HepG2 (cell line): Measurements from ENCODE around the gene ZNF652.
A peak's percentile ranks its signal among the peaks of the same experiment; 100 is the strongest.

ENCODE experiments used
- HNRNPL ChIP-seq: fragments of 200-400 bp; formaldehyde crosslinking; IDR thresholded peaks from 2 replicates; pipeline ENCODE4 v1.6.1; 2017; ENCODE audit warnings: mild to moderate bottlenecking, low read depth, low read length
- SRSF1 ChIP-seq: fragments of 200-400 bp; formaldehyde crosslinking; optimal IDR thresholded peaks from 2 replicates; pipeline ENCODE3; 2017; ENCODE audit warnings: mild to moderate bottlenecking, low read depth, low read length, moderate library complexity
- ZNF572 ChIP-seq: sonication (generic); formaldehyde crosslinking; IDR thresholded peaks from 2 replicates; pipeline ENCODE4 v1.5.1; 2020; ENCODE audit warnings: mild to moderate bottlenecking, missing genetic modification reagents
- TF ChIP-seq, protein P1 (sequence below): sonication (generic); formaldehyde crosslinking; IDR thresholded peaks from 2 replicates; pipeline ENCODE4 v1.4.0; 2020; ENCODE audit warnings: low read depth, missing genetic modification reagents

GRCh38 chr17:49361129-49361901, 735 bp downstream of the ZNF652 start:
- no peak for TF ChIP-seq HNRNPL
- TF ChIP-seq, protein P1, sequence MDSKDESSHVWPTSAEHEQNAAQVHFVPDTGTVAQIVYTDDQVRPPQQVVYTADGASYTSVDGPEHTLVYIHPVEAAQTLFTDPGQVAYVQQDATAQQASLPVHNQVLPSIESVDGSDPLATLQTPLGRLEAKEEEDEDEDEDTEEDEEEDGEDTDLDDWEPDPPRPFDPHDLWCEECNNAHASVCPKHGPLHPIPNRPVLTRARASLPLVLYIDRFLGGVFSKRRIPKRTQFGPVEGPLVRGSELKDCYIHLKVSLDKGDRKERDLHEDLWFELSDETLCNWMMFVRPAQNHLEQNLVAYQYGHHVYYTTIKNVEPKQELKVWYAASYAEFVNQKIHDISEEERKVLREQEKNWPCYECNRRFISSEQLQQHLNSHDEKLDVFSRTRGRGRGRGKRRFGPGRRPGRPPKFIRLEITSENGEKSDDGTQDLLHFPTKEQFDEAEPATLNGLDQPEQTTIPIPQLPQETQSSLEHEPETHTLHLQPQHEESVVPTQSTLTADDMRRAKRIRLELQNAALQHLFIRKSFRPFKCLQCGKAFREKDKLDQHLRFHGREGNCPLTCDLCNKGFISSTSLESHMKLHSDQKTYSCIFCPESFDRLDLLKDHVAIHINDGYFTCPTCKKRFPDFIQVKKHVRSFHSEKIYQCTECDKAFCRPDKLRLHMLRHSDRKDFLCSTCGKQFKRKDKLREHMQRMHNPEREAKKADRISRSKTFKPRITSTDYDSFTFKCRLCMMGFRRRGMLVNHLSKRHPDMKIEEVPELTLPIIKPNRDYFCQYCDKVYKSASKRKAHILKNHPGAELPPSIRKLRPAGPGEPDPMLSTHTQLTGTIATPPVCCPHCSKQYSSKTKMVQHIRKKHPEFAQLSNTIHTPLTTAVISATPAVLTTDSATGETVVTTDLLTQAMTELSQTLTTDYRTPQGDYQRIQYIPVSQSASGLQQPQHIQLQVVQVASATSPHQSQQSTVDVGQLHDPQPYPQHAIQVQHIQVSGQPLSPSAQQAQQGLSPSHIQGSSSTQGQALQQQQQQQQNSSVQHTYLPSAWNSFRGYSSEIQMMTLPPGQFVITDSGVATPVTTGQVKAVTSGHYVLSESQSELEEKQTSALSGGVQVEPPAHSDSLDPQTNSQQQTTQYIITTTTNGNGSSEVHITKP (CRISPR knock-in tag): no peak; the same call in 1 of the 2 replicates
- 0 out of 2 replicates have a peak, but pooled peaks have one; percentile 46 for TF ChIP-seq ZNF572 (CRISPR knock-in tag)
- TF ChIP-seq SRSF1: no peak
